HUES6 (cell line): ENCODE measurements around the gene LRRC8E.
"Not testable (repeated sequence)": the region's sequence is repeated elsewhere in the genome, so short reads cannot be mapped to it uniquely, and the experiment has no call there.

Experiments
- H3K27ac ChIP-seq: 2 replicates; pipeline ENCODE4 v1.7.0; 2013; ENCODE audit warnings: low read depth, mild to moderate bottlenecking, low read length, inconsistent platforms
- H3K27me3 ChIP-seq: 2 replicates; pipeline ENCODE4 v1.6.1; 2013; ENCODE audit warnings: low read length; ENCODE audit not compliant: control insufficient read depth, insufficient read depth
- H3K36me3 ChIP-seq: 2 replicates; pipeline ENCODE4 v1.6.1; 2013; ENCODE audit warnings: low read length; ENCODE audit not compliant: control insufficient read depth, insufficient read depth
- H3K4me1 ChIP-seq: 2 replicates; pipeline ENCODE4 v1.6.1; 2013; ENCODE audit warnings: low read length; ENCODE audit not compliant: control insufficient read depth, insufficient read depth
- H3K4me3 ChIP-seq: 2 replicates; pipeline ENCODE4 v1.5.1; 2013; ENCODE audit warnings: low read depth, low read length
- H3K9ac ChIP-seq: one replicate; pipeline ENCODE4 v1.6.1; 2013; ENCODE audit warnings: mild to moderate bottlenecking, low read length
- H3K9me3 ChIP-seq: 2 replicates; pipeline ENCODE4 v1.6.1; 2013; ENCODE audit warnings: low read depth, low read length; ENCODE audit not compliant: control insufficient read depth, insufficient read depth

Gene LRRC8E

DNA sequence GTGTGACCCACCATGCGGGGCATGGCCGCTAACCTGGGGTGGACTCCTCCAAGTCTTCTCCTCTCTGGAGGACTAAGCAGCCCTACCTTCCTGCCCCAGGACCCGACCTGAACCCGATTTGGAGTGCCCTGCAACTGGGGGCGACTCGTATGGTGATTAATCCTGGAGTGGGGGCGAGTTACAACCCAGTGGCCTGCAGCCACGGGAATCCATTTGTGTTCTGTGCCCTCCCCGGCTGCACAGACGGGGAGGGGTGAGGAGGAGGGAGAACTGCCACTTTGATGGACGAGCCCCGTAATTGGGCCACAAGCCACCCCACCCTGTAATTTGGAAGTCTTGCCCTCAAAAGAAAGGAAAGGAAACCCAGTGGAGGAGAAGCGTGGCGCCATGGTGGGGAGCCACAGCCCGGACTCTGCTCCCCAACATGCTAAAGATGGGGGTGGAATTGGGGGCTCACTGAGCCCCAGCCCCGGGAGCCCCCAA lies 32.2 kb upstream of the LRRC8E start:
- Histone ChIP-seq H3K27ac (no peak overlapping the region), H3K36me3 (no peaks in the 10 kb centered on the region), H3K4me3 (no peak overlapping the region), H3K4me1 (peaks cover 20% of the 10 kb centered on the region), H3K9ac (no peak overlapping the region), H3K9me3 (no peaks in the 10 kb centered on the region), H3K27me3 (peaks cover 67% of the 10 kb centered on the region)

DNA sequence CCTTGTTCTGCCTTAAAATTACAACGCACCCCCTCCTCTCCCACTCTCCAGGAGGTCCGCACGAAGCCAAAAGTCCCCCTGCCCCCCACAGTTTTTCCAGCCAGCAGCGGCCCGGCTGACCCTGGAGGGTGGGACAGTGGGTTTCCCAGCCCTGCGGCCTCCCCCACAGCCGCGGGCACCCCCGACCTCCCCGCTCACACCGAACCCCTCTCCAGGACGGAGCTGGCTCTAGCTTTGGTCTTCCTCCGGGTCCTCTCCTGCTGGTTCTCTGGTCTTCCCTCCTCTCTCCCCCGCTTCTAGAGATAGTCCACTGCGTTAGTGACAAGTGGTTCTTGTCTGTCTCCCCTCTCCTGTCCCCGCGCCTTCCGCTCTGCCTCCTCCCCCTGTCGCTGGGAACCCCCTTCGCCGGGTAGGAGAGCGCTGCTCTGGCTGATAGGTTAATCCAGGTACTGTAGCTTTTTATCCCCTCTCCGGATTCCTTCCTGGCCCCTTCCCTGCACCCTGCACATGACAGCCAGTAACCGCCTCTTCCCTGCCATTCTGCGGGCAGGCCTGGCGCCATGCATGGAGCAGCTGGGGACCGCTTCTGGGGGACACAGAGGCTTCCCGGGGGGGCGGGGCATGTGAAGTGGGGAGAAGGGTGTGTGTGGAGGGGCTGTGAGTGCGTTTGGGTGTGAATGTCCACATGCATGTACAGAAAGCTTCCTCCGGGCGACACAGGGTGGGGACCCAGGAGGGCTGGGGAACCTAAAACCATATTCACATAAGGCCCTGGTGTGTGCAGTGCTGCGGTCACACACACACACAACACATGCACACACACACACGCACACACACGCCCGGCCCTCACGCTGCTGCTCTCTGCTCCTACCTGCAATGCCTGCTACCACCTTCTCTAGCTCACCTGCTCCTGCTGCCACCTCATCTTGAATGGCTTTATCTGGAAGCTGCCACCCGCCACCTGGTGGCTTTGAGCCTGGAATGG lies 31.3 kb upstream of the LRRC8E start:
- Histone ChIP-seq H3K9ac (no peak overlapping the region), H3K4me1 (peaks cover 27% of the 10 kb centered on the region), H3K36me3 (no peaks in the 10 kb centered on the region)

DNA sequence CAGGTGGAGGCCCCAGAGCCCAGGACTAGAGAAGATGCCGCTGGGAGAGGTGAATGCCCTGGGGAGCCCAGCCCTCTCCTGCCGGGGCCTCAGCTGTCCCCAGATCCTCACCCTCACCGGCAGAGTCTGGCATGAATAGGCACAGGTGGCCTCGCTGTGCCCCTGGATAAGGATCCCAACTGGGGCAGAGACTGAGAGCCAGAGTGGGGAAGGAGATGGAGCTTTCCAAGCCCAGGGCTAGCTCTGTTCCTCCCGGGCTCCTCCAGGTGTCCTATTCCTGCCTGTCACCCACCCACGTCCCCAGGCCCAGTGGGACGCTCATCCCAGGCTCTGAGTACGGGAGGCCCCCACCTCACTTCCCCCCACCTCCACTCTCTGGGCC lies 30.6 kb upstream of the LRRC8E start:
- Histone ChIP-seq H3K9ac (no peak overlapping the region), H3K9me3 (no peaks in the 10 kb centered on the region), H3K27ac (no peak overlapping the region), H3K4me3 (peak overlapping the region; percentile 51), H3K36me3 (no peaks in the 10 kb centered on the region), H3K27me3 (peaks cover 76% of the 10 kb centered on the region), H3K4me1 (peaks cover 31% of the 10 kb centered on the region)

More for the DNA sequence above, 31.3 kb upstream of the LRRC8E start:
- no peak overlapping the region for H3K27ac ChIP-seq
- H3K4me3 ChIP-seq = no peak overlapping the region
- H3K27me3 ChIP-seq = peaks cover 72% of the 10 kb centered on the region
- H3K9me3 ChIP-seq = no peaks in the 10 kb centered on the region

DNA sequence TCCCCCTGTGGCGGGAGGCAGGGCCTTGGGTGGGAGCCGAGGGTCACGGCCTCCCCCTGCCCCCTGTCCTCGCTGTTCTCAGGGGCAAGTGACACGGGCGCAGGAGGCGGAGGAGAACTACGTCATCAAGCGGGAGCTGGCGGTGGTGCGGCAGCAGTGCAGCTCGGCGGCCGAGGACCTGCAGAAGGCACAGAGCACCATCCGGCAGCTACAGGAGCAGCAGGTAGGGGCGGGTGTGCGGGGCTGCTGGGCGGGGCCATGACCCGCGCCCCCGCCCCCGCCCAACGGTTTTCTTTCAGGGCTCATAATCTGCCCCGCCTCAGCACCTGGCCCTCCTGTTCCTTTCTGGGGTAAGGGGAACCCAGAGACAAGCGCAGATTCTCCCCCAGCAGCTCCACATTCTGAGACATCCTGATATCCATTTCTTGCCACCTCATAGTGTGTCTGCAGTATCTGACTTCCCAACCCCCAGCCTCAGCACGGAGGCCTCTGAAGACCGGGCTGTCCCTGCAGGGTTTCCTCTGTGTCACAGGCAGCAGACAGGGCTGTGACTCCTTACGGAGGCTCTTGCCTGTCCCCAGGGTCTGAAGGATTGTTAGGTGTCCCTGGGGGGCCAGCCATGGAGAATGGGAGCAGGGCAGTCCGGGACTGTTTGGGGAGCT lies 30.1 kb upstream of the LRRC8E start:
- H3K27me3 ChIP-seq = peaks cover 80% of the 10 kb centered on the region
- H3K36me3 ChIP-seq = no peaks in the 10 kb centered on the region
- peaks cover 27% of the 10 kb centered on the region for H3K4me1 ChIP-seq
- no peak overlapping the region for H3K9ac ChIP-seq
- H3K4me3 ChIP-seq = peak overlapping the region; percentile 51
- H3K27ac ChIP-seq = no peak overlapping the region
- H3K9me3 ChIP-seq = no peaks in the 10 kb centered on the region

DNA sequence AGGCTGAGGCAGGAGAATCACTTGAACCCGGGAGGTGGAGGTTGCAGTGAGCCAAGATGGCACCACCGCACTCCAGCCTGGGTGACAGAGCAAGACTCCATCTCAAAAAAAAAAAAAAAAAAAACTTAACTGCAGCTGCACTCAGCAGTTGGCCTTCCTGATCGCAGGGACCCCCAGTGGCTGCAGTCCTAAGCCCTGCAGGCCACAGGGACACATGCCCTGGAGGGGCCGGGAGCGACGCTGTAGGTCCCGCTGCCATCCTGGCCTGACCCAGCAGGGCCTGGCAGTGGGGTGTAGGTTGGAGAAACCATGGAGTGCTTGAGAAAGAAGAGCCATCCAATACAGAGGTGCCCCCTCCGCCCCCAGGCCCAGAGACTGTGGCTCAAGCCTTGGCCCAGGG lies 29.2 kb upstream of the LRRC8E start:
- H3K9ac ChIP-seq, H3K36me3 ChIP-seq, H3K9me3 ChIP-seq, H3K4me3 ChIP-seq, H3K27ac ChIP-seq: not testable (repeated sequence)
- H3K4me1 ChIP-seq = peaks cover 29% of the 10 kb centered on the region
- H3K27me3 ChIP-seq = peaks cover 83% of the 10 kb centered on the region

DNA sequence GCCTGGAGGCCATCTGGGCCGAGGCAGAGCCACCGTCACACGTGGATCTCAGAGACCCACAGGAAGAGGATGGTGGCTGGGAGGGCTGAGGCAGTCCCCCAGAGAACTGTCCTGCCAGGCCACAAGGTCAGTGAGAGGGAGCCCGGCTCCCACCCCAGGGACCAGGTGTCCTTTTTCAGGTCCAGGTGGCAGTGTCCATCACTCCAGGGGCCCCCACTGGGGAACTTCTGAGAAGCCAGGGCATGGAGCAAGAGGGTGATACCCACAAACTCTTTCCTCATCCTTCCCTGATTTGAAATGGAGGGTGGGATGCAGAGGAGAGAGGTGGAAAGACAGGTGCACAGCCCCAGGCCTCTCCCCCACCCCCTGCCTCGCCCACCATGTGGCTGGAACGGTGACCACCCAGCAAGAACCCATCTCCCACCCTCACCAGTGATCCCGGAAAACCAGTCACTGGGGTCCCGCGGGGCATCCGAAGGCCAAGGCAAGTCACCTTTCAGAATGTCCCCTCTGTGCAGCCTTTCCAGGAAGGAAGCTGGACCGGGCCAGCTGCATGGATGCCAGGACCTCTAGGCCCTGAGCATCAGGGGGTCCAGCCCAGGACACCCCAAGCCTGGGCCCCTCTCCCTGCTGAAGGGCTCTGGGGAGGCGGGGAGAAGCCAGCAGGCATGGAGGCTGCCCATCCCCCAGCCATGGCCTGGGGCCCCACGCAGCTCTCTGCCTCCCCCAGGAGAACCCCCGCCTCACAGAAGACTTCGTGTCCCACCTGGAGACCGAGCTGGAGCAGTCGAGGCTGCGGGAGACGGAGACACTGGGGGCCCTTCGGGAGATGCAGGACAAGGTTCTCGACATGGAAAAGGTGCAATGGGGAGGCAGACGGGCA lies 28.2 kb upstream of the LRRC8E start:
- Histone ChIP-seq H3K9ac (no peak overlapping the region), H3K36me3 (no peaks in the 10 kb centered on the region), H3K9me3 (no peaks in the 10 kb centered on the region), H3K4me3 (no peak overlapping the region), H3K27me3 (peaks cover 83% of the 10 kb centered on the region), H3K27ac (no peak overlapping the region), H3K4me1 (peaks cover 32% of the 10 kb centered on the region)

DNA sequence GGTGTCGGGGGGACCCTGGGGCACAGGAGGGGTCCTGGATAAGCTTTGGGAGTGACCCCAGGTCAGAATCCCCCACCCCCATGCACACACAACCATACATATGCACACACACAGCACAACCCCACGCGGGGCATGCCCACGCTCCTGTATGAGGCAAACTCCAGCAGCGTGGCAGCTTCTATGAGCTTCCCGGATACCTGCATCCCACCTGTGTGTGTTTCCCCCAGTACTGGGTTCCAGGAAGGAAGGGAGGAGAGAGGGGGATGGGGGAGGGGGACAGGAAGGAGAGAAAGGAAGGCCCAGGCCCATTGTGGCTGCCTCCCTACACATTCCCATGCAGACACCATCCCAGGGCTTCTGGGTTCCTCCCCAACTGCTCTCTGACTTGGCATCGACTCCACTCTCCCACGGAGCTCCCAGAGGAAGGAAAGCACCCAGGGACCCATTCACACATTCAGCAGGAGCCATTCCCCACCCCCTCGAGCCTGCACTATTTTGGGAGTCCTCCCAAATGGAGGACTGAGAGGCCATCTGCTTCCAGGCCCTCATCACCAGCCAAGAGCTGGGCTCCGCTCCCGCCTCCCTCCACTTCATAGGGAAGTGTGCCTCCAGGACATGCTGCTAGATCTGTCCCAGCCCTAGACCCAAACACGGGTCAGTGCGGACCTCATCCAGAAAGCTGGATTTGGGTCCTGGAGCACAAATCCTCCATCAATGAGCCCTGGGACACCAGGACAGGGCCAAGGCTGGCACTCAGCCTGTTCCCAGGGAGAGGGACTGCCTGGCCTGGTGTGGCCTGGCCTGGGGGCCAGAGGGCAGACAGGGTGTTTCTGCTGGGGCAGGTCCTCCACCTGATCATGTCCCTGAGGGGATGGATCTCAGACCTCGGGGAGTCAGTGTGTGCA lies 27.3 kb upstream of the LRRC8E start:
- no peak overlapping the region for H3K27ac ChIP-seq
- H3K4me1 ChIP-seq = peaks cover 40% of the 10 kb centered on the region
- no peaks in the 10 kb centered on the region for H3K36me3 ChIP-seq
- H3K4me3 ChIP-seq = no peak overlapping the region
- H3K9ac ChIP-seq = no peak overlapping the region
- H3K9me3 ChIP-seq = no peaks in the 10 kb centered on the region
- H3K27me3 ChIP-seq = peaks cover 83% of the 10 kb centered on the region

DNA sequence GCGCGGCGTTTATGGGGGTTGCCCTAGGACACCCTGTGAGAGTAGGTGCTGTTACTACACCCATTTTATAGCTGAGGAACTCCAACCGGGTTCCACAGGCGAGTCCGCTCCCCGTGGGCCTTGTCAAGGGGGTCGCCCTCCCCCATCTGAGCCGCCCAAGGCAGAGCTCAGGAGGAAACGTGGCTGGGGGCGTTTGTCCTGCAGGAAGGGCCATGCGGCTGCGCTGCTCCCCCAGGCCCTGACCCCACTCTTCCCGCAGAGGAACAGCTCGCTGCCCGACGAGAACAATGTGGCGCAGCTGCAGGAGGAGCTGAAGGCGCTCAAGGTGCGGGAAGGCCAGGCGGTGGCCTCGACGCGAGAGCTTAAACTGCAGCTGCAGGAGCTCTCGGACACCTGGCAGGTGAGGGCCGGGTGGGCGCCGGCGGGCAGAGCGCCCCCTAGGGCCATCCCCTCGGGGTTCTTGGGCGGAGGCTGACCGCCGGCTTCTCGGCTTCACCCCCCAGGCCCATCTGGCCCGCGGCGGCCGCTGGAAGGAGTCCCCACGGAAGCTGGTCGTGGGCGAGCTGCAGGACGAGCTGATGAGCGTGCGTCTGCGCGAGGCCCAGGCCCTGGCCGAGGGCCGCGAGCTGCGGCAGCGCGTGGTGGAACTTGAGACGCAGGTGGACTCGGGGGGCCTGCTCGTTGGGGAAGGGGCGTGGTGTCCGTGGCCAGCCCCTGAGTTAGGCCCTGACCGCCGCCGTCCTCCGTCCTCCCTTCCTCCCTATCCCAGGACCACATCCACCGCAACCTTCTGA lies 26.5 kb upstream of the LRRC8E start:
- H3K9me3 ChIP-seq = no peaks in the 10 kb centered on the region
- peak overlapping the region; percentile 71 for H3K4me3 ChIP-seq
- no peak overlapping the region for H3K9ac ChIP-seq
- peaks cover 42% of the 10 kb centered on the region for H3K4me1 ChIP-seq
- H3K27ac ChIP-seq = no peak overlapping the region
- peaks cover 89% of the 10 kb centered on the region for H3K27me3 ChIP-seq
- no peaks in the 10 kb centered on the region for H3K36me3 ChIP-seq

DNA sequence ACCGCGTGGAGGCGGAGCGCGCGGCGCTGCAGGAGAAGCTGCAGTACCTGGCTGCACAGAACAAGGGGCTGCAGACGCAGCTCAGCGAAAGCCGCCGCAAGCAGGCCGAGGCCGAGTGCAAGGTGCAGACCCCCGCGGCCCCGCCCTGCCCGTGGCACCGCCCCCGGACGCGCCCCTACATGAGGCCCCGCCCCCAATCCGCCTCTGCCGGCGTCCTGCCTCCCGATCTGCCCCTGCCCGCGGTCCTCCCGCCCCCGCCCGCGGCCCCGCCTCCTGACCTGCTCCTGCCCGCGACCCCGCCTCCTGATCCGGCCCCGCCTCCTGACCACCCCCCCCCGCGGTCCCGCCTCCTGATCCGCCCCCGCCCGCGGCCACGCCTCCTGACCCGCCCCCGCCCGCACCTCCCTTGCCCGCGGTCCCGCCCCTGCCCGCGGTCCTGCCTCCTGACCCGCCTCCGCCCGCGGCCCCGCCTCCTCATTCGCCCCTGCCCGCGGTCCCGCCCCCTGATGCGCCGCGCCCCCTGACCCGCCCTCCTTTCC lies 25.8 kb upstream of the LRRC8E start:
- H3K4me3 ChIP-seq = peak overlapping the region; percentile 71
- no peak overlapping the region for H3K27ac ChIP-seq
- no peak overlapping the region for H3K9ac ChIP-seq
- peaks cover 89% of the 10 kb centered on the region for H3K27me3 ChIP-seq
- no peaks in the 10 kb centered on the region for H3K9me3 ChIP-seq
- H3K4me1 ChIP-seq = peaks cover 42% of the 10 kb centered on the region
- no peaks in the 10 kb centered on the region for H3K36me3 ChIP-seq
